Stimulated activated naive CD4-positive, alpha-beta T cell treated with Interleukin-2 at 50 U/mL for 16 hours (primary cell): ENCODE results near the gene ANKRD39.
"Not testable (repeated sequence)": the region's sequence is repeated elsewhere in the genome, so short reads cannot be mapped to it uniquely, and the experiment has no call there.

Experiments
- DNase-seq: peaks from one replicate; lab custom pipeline; 2025; lab: John Stamatoyannopoulos, UW

Gene ANKRD39

GRCh38 chr2:96808176-96808837, 49.5 kb downstream of the ANKRD39 start:
- no peak for DNase-seq

GRCh38 chr2:96807127-96807471, 50.7 kb downstream of the ANKRD39 start:
- no peak for DNase-seq

GRCh38 chr2:96806468-96807126, 51.2 kb downstream of the ANKRD39 start:
- peak; percentile 30 for DNase-seq

GRCh38 chr2:96805946-96806345, 51.9 kb downstream of the ANKRD39 start:
- not testable (repeated sequence) for DNase-seq

GRCh38 chr2:96804986-96805385, 52.8 kb downstream of the ANKRD39 start:
- DNase-seq: no peak

- no peak for DNase-seq
Measured at GRCh38 chr2:96802721-96803120, 55.1 kb downstream of the ANKRD39 start.

GRCh38 chr2:96801786-96802595, 55.8 kb downstream of the ANKRD39 start:
- peak; percentile 56 for DNase-seq

GRCh38 chr2:96801005-96801785, 56.6 kb downstream of the ANKRD39 start:
- peak; percentile 68 for DNase-seq

GRCh38 chr2:96800061-96801004, 57.5 kb downstream of the ANKRD39 start:
- no peak for DNase-seq

GRCh38 chr2:96799623-96799935, 58.2 kb downstream of the ANKRD39 start:
- DNase-seq: no peak

- no peak for DNase-seq
Measured at GRCh38 chr2:96798733-96799622, 58.8 kb downstream of the ANKRD39 start.
